ENCODE results near the gene TUBB8.
"Not testable (repeated sequence)": the region's sequence is repeated elsewhere in the genome, so short reads cannot be mapped to it uniquely, and the experiment has no call there.

The TUBB8 gene

DNA sequence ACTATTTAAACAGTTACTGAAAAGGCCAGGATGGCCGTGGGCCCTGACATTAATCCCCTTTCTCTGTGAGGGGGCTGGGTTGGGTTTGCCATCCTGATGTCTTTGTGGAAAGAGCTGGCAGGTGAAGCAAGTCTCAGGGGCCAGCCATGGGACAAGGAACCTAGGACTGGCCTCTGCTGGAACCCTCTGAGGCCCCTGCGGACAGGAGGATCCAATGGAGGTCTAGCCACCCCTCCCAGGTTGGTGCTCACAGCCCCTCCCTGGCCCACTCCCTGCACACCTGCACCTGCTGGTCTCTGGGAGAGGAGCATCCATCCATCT lies 35.8 kb downstream of the TUBB8 start:
- not testable (repeated sequence) for DNase-seq

DNA sequence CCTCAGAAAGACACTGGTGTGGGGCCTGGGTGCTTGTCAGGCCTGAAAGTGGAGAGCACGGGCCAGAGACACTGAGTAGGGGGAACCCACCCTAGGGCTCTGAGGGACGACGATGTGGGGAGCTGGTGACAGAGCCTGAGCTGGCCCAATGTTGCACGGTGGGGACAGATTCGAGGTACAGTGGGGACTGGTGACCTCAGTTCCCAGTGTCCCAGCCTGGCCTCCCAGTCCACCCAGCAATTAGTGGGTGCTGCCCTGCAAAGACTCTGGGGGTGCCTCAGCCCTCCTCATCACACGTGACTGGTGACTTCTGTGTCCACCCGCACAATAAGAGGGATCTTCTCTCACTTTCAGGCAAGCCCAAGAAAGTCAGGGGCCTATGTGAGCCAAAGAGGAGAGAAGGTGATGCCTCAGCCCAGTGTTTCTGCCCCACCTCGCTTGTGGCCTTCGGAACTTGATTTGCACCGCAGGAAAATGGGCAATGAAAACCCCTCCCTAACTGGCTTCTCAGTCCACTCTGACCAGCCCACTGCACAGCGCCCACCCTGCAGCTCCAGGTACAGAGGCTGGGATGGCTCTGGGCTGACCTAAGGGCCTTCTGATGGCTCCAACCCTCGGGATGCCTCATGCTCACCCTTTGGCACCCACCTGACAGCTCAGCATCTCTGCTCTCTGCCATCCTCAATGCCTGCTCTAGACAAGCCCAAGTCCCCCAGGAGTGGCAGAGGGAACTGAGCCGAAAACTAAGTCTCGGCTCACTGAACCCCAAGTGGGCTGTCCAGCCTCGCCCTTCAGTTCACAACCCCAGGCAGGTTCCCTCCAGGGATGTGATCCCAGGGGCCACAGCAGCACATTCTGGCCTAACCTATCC lies 36.4 kb downstream of the TUBB8 start:
- not testable (repeated sequence) for DNase-seq

DNA sequence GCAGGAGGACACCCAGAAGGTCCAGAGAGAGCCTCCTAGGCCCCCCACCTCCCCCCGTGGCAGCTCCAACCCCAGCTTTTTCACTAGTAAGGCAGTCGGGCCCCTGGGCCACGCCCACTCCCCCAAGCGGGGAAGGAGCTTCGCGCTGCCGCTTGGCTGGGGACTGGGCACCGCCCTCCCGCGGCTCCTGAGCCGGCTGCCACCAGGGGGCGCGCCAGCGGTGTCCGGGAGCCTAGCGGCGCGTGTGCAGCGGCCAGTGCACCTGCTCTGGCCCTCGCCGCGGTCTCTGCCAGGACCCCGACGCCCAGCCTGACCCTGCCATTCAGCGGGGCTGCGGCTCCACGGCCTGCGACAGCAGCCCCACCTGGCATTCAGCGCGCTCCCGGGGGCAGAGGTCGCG lies 37.8 kb downstream of the TUBB8 start:
- not testable (repeated sequence) for DNase-seq

DNA sequence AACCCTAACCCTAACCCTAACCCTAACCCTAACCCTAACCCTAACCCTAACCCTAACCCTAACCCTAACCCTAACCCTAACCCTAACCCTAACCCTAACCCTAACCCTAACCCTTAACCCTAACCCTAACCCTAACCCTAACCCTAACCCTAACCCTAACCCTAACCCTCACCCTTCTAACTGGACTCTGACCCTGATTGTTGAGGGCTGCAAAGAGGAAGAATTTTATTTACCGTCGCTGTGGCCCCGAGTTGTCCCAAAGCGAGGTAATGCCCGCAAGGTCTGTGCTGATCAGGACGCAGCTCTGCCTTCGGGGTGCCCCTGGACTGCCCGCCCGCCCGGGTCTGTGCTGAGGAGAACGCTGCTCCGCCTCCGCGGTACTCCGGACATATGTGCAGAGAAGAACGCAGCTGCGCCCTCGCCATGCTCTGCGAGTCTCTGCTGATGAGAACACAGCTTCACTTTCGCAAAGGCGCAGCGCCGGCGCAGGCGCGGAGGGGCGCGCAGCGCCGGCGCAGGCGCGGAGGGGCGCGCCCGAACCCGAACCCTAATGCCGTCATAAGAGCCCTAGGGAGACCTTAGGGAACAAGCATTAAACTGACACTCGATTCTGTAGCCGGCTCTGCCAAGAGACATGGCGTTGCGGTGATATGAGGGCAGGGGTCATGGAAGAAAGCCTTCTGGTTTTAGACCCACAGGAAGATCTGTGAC lies 38.7 kb downstream of the TUBB8 start:
- not testable (repeated sequence) for DNase-seq
